AG08395 (cell line): ENCODE data around the gene FMOD.
"Not testable (repeated sequence)": the region's sequence is repeated elsewhere in the genome, so short reads cannot be mapped to it uniquely, and the experiment has no call there.

ENCODE experiments used
- DNase-seq: peaks from one replicate; pipeline ENCODE4 v3.0.0; 2012; ENCODE audit warnings: mixed read lengths, low spot score

The FMOD gene

DNA sequence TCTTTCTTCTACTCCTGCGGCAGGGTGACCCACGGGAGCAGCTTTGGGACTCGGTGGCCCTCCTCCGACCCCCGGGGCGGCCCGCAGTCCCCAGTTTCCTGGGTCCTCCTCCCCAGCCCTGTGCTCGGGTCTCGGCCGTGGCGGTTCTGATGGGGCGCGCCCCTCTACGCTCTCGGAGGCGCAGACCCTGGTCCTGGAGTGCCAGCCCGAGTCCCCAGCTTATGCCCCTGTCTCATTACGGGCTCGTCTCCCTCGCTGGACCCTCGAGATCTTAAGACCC is 45.2 kb downstream of the FMOD start:
- no peak for DNase-seq

DNA sequence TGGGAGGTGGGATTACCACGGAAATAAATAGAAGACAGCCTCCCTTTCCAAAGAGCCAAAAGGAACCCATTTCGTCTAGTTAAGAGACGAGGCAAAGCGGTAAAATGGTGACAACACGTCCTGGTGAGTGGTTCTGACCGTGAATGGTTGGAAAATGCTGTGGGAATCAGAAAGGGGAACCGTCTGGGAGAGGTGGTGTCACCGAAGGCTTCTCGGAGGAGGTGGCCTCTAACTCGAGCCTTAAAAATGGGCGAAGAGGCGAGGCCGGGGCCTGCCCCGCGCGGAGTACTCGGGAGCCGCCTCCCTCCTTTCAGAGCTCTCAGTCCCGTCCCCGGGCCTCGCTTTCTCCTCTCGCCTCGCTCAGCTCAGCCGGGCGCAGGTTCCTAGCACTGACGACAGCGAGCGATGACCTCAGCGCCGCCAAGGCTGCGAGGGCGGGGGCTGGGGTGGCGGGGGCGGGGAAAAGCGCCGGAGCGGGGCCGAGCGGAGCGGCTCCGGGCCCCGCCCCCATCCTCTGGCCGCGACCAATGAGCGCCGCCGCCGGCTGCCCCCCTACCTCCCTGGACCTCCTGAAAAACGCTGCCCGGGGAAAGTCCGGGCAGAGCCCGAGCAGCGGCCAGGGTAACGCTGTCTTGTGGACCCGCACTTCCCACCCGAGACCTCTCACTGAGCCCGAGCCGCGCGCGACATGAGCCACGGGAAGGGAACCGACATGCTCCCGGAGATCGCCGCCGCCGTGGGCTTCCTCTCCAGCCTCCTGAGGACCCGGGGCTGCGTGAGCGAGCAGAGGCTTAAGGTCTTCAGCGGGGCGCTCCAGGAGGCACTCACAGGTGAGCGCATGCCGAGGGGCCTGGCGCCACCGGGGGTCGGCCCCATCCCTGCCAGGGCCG is 45.8 kb downstream of the FMOD start, which contains the start of gene BTG2:
Gene BTG2 (plus strand): TSS at position 601 of the 890 bp plus-strand sequence. CDS start 88 bp downstream, at position 689.
- peak; percentile 99 for DNase-seq

DNA sequence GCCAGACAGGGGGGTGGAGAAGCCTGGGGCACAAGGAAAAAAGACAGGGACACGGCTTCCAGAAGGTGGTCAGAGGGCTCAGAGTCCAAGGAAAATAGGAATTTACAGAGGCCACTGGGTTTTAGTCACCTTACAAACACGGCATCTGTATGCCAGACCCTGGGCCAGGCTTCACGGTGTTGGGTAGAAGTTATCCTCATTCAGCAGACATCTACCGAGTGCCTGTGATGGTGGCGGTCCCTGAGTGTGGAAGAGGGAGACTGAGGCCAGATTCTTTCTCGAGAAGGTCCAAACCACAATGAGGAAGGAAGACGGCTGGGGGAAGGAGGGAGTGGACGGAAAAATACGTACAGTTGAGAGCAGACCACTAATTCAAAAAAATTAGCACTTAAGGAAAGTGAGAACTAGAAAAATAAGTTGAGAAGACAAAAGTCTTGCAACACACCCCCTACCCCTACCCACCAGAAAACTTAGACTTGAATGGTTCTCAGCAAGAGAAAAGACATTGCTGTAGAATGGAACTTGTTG is 46.5 kb downstream of the FMOD start:
- no peak for DNase-seq

DNA sequence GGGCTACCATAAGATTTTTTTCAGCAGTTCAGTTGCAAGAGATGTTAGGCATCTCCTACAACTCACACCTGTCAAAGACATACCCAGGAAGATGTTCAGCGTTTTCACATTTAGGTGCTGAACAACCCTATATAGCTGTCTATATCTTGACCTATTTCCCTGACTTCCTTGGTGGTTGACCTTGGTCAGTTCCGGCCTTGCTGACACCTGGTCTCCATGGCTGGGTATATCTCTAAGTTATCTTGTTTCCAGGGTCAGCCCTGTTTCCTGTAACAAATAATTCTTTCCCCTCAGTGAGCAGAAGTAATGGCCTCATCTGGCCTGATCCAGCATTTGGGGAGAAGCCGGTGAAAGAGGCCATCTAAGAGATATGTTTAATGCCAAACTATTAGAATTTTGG is 48.0 kb downstream of the FMOD start:
- no peak for DNase-seq

DNA sequence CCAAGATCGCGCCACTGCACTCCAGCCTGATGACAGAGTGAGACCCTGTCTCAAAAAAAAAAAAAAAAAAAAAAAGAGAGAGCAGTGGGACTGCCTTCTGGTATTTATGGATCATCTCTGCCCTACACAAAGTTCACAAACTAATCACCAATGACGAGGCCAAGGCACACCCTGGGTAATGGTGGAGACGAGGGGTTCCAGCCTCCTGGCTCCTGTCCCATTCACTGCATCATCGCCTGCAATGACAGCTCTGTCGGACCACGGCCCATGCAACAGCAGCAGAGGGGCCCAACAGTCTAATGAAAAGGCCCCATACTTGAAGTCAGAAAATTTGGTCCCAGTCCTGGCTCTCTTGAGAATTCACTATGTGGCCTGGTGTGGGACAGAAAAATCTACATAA is 48.5 kb downstream of the FMOD start:
- no peak for DNase-seq

DNA sequence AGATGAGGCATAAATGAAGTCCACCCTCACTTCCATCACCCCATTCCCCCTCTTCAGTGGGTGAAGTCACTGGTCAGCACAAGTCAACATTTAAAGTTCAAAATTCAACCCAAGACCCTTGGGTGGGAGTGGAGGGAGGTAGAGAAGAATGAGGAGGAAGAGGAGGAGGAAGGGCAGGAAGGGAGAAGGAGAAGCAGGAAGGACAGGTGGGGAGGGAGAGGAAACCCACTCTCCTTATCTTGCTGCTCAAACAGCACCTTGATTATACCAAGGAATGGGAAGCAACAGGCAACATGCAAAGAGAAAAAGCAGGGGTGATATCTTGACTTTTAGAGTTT is 49.6 kb downstream of the FMOD start:
- DNase-seq, result no peak

DNA sequence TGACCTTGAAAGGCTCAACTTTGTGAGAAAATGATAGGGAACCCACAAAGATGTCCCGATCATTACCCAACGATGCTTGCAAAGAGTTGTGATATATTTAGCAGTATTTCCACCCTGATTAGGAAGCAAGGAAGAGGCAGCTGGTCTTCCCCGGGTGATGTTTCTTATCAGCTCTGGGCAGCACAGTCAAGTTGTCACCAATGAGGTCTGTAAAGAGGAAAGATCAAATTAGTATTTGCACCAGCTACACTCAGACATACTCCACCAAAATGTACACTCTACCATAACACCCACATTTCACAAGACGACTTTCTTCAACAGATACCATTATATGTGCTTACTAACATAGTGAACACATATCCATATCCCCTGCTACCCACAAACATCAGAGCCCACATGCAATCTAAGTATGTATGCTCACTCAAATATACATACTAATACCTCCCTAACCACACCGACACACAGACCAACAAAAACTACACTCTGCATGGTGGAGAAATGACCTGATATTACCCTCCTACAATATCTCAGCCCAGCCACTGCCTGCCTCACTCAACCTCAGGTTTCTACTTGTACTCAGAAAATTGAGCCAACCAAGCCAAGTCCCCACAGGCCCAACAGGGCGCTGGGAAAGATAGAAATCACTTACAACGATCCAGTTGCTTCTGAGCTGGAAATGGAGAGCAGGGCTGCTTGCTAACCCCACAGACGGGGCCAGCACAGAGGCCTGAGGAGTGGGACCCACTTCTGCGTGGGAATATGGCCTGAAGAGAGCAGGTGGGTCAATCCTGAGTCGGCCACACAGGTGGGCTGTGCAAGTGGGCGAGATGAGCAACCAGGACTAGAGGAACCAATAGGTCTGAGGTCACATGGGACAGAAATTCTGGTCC is 50.2 kb downstream of the FMOD start:
- no peak for DNase-seq

DNA sequence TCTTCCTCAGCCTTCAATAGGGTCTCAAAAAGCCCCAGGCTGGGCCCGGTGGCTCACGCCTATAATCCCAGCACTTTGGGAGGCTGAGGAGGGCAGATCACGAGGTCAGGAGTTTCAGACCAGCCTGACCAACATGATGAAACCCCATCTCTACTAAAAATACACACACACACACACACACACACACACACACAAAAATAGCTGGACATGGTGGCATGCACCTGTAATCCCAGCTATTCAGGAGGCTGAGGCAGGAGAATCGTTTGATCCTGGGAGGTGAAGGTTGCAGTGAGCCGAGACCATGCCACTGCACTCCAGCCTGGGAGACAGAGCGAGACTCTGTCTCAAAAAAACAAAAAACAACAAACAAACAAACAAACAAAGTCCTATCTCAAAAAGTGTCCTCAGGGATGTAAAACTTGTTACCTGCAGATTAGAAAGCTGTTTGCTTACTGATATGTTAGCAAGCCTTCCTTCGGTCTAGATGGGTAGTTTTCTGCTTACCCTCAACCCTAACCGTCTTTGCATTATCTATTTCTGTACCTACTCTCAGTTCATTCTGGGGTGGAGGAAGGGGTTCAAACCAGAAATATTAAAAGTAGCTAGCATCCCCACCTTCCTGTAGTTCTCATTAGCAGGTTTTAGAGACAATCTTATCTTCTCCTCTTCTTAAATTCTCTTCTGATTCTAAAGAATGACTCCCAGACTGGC is 51.0 kb downstream of the FMOD start:
- DNase-seq, result not testable (repeated sequence)

DNA sequence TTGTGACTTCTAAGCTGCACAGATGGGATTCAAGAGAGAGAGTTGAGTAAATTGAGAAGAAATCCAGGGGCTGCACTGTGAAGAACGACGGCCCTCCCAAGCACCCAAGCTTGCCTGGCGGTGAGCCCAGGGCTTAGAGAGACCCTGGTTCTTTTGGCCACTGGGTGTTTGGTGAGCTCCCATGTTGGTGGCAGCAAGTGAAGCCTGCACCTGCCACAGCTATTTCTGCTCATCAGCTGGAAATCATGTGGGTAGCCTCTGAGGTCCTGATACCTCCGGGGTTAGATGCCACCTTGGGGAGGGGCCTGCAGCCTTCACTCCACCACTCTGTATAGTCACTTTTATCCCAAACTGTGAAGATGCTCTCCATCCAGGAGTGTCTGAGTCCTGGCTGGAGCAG is 51.8 kb downstream of the FMOD start:
- no peak for DNase-seq

DNA sequence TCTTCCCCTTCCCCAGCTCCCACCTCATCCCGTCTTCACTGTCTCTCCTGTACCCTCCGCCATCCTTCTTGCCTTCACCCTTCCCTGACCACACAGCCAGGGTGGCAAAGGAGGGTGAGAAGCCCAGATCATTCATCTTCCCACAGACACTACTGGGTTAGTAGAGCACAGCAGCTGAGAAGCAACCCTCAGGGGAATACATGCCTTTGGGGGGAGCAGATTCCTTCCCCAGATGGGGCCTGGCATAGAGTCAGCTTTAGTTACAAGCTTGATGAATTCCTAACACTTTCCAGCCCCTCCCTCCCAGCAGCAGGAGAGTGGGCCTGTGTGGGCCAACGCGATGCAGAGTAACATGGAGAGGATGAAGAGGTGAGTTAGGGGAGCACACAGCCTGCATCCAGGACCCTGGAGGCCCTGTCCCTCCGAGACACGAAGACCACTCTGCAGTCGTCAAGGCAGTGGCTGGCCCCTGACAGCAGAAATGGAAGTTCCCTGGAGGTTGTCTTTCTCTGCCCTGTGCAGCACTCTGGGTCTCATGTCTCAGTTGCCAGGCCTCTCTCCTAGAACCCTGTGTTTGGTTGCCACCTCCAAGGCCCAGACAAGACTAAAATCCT is 54.4 kb downstream of the FMOD start:
- DNase-seq, result peak; percentile 45

DNA sequence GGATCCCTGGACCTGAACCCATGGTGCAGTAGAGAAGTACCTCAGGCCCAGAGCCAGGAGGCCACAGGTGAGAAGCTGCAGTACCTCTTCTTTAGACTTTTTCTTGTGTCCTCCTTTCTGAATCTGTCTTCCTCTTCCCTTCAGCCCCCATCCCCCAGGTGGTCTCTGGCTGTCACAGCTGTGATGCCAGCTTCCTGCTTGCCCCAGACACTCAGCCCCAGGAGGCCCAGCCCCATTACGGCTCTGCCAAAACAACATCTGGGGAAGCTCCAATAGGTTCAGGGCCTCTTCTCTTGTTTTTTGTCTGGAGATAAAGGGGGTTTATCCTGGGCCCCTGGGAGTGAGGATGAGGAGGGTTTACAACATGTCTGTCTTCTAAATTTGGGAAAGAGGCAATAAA is 55.1 kb downstream of the FMOD start:
- DNase-seq, result no peak

DNA sequence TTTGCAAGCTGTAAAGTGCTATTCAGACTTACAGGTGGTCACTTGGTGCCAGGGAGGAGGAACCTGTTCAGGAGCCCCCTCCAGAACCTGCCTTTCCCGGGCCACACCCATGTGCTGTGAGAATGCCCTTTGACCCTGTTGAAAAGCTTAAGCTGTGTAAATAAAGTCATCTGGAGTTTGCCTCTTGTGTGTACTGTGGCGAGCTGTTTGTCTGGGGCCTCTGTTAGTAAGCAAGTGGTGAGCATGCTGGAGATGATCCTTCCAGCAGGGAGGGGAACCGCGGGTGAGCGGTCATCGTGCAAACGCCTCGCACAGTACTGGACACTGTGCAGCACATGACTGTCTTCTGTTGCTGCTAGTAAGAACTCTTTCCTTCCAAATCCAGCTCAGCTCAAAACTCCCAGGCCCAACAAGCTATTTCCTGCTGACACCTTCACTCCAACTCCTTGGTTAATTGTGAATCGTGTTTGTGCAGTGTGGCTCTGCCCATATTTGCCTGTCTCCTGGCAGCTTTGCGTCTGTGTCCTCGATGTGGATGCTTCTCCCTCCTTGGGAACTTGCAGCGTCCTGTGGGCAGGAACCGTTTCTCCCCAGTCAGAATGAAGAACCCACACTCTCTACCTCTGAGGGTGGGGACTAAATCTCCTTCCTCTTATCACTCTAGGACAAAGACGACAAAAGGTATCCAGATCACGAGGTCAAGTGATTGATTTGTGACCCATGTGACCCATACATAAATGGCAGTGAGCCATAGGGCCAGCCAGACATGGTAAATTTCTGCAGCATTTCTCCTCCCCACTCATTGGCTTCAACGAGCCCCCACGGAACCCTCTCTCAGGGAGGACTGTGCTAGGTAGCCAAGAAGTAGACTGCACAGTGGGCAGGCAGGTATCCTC is 59.5 kb downstream of the FMOD start:
- DNase-seq, result peak; percentile 33
